A549 (cell line): ENCODE results near the gene ECE1.

Source experiments
- EHF ChIP-seq: fragments of 250-450 bp; sonication (Bioruptor Pico); IDR thresholded peaks from 2 replicates; pipeline ENCODE4 v1.5.0; 2020; ENCODE audit warnings: mild to moderate bottlenecking
- EP300 ChIP-seq, 2 experiments: fragments of >200 bp; sonication (Bioruptor Twin); formaldehyde crosslinking; IDR thresholded peaks; 2 replicates in 1 of 2; 3 replicates in 1 of 2; pipeline ENCODE4 v1.6.1; 2016 to 2017
- FOSL2 ChIP-seq, 2 experiments: fragments of 450-650 bp in 1 of 2; fragments of >200 bp in 1 of 2; sonication (Bioruptor Twin) in 1 of 2; formaldehyde crosslinking; IDR thresholded peaks; 2 replicates each; pipeline versions ENCODE4 v1.5.0 to v1.6.1; 2016 to 2020; ENCODE audit warnings: mild to moderate bottlenecking in 1 of 2, moderate library complexity in 1 of 2
- FOXS1 ChIP-seq: fragments of 250-450 bp; sonication (Bioruptor Pico); IDR thresholded peaks from 2 replicates; pipeline ENCODE4 v1.5.0; 2020; ENCODE audit warnings: mild to moderate bottlenecking, moderate library complexity
- KDM1A ChIP-seq: fragments of 200-600 bp; sonication (generic); IDR thresholded peaks from 2 replicates; pipeline ENCODE4 v1.6.1; 2016; ENCODE audit warnings: low read depth, mild to moderate bottlenecking
- KDM5A ChIP-seq: fragments of 200-600 bp; sonication (generic); IDR thresholded peaks from 2 replicates; pipeline ENCODE4 v1.6.1; 2016; ENCODE audit warnings: antibody characterized with exemption, mild to moderate bottlenecking
- POLR2A ChIP-seq: IDR thresholded peaks from 2 replicates; pipeline ENCODE4 v1.6.1; 2012; ENCODE audit warnings: mild to moderate bottlenecking, low read length
- RFX5 ChIP-seq: fragments of 450-650 bp; IDR thresholded peaks from 2 replicates; pipeline ENCODE4 v1.7.1; 2014; ENCODE audit warnings: antibody characterized with exemption, mild to moderate bottlenecking, moderate library complexity
- SMC3 ChIP-seq: fragments of >200 bp; sonication (Bioruptor Twin); formaldehyde crosslinking; IDR thresholded peaks from 3 replicates; pipeline ENCODE4 v1.6.1; 2018; ENCODE audit warnings: inconsistent platforms
- SREBF2 ChIP-seq: fragments of 450-650 bp; IDR thresholded peaks from 2 replicates; pipeline ENCODE4 v1.6.1; 2014; ENCODE audit warnings: mild to moderate bottlenecking, moderate library complexity
- ZFP36 ChIP-seq: fragments of 450-650 bp; IDR thresholded peaks from 2 replicates; pipeline ENCODE4 v1.6.1; 2014; ENCODE audit warnings: borderline replicate concordance; ENCODE audit not compliant: partially characterized antibody
- TF ChIP-seq, protein P1 (sequence below): fragments of >200 bp; sonication (Bioruptor Twin); formaldehyde crosslinking; IDR thresholded peaks from 3 replicates; pipeline ENCODE4 v1.5.1; 2016
- TF ChIP-seq, protein P2 (sequence below): IDR thresholded peaks from 2 replicates; pipeline ENCODE4 v1.6.1; 2012

DNA sequence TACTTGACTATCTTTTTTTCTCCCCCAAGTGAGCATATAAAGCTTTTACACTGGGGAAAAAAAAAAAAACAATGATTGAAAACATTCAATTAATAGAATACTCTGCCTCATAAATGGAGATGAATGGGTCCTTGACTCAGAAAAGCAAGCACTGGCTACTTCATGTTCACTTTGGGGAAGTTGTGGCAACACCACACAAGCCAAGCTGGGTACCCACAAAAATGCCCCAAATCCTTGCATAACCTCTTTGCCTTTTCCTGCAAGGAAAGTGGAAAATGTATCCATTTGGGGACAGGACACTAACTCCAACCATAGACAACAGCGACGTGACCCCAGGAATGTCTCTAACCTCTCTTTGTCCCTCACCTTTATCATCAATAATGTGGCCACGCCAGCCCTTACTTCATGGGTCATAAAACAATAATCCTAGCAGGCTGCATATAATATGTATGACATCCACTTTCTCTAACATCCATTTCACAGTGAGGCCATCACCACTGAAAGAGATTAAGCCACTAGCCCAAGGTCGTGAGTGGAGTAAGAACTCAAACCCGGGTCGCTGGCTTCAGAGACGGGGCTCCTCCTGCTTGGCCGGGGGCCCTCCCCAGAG, 2.3 kb downstream of the ECE1 start:
- TF ChIP-seq, protein P1, sequence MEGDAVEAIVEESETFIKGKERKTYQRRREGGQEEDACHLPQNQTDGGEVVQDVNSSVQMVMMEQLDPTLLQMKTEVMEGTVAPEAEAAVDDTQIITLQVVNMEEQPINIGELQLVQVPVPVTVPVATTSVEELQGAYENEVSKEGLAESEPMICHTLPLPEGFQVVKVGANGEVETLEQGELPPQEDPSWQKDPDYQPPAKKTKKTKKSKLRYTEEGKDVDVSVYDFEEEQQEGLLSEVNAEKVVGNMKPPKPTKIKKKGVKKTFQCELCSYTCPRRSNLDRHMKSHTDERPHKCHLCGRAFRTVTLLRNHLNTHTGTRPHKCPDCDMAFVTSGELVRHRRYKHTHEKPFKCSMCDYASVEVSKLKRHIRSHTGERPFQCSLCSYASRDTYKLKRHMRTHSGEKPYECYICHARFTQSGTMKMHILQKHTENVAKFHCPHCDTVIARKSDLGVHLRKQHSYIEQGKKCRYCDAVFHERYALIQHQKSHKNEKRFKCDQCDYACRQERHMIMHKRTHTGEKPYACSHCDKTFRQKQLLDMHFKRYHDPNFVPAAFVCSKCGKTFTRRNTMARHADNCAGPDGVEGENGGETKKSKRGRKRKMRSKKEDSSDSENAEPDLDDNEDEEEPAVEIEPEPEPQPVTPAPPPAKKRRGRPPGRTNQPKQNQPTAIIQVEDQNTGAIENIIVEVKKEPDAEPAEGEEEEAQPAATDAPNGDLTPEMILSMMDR: no peak
- TF ChIP-seq FOSL2 (IDR thresholded peaks at IDR 0.05) (no peak), FOSL2 (CRISPR knock-in tag; IDR thresholded peaks at IDR 0.05) (no peak), FOXS1 (CRISPR knock-in tag) (no peak), SREBF2 (no peak), SMC3 (no peak), EHF (no peak), ZFP36 (no peak), KDM1A (no peak), EP300 (IDR thresholded peaks at IDR 0.05) (no peak), RFX5 (no peak), POLR2A (no peak), KDM5A (no peak)
- TF ChIP-seq, protein P2, sequence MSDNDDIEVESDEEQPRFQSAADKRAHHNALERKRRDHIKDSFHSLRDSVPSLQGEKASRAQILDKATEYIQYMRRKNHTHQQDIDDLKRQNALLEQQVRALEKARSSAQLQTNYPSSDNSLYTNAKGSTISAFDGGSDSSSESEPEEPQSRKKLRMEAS: no peak
